Esophagus squamous epithelium (tissue), 5 donors: ENCODE data around the gene PNISR. TPM values are rescaled to one million over a fixed set of nuclear protein-coding genes. Genes with fewer than 3 reads are reported as not detected.

Source experiments
- DNase-seq: peaks from one replicate; lab custom pipeline; 2025; lab: John Stamatoyannopoulos, UW
- H3K27ac ChIP-seq, 4 donors: fragments of 200-600 bp; sonication (generic); one replicate each; pipeline ENCODE4 v1.5.1; 2016 to 2019; ENCODE audit warnings: mild to moderate bottlenecking in 1 of 4
- H3K27me3 ChIP-seq, 4 donors: fragments of 200-600 bp; sonication (generic); 1 replicate in 3 of 4; 2 replicates in 1 of 4; pipeline versions ENCODE4 v1.5.1 to v1.6.0; 2017 to 2021; ENCODE audit warnings: antibody characterized with exemption in 1 of 4
- H3K36me3 ChIP-seq, 3 donors: fragments of 200-600 bp; sonication (generic); one replicate each; pipeline ENCODE4 v1.5.1; 2016 to 2019
- H3K4me1 ChIP-seq, 3 donors: fragments of 200-600 bp; sonication (generic); one replicate each; pipeline ENCODE4 v1.5.1; 2017 to 2019
- H3K4me3 ChIP-seq, 4 donors: fragments of 200-600 bp; sonication (generic); 1 replicate in 3 of 4; 2 replicates in 1 of 4; pipeline ENCODE4 v1.5.1; 2016 to 2019; ENCODE audit warnings: mild to moderate bottlenecking in 2 of 4, moderate library complexity in 1 of 4
- H3K9me3 ChIP-seq, 3 donors: fragments of 200-600 bp; sonication (generic); one replicate each; pipeline ENCODE4 v1.5.1; 2016 to 2019
- POLR2A ChIP-seq, 4 donors: fragments of 450-650 bp; IDR thresholded peaks; one replicate each; pipeline ENCODE4 v1.6.1; 2017; ENCODE audit warnings: antibody characterized with exemption in 4 of 4, mild to moderate bottlenecking in 4 of 4, moderate library complexity in 3 of 4
- WGBS, 2 donors: methylation state at CpG; one replicate each; pipeline ENCODE4 v1.1.5; 2018; 5-methylcytosine and 5-hydroxymethylcytosine counted together
- intact Hi-C: fragments of 100-400 bp; cut with DNase I; formaldehyde crosslinking; loops from one replicate; pipeline ENCODE4 v1.15.0; 2022
- total RNA-seq, 4 donors: library from RNA; depleted of rRNA; stranded (reverse); fragments of >200 nt; gene quantifications; one replicate each; pipeline ENCODE4 v1.1.0, GENCODE V29; 2016
- TF ChIP-seq, protein P1 (sequence below), 6 experiments: fragments of 450-650 bp in 4 of 6; fragments of 200-600 bp in 2 of 6; sonication (generic) in 2 of 6; IDR thresholded peaks; one replicate each; pipeline ENCODE4 v1.5.1; 2016 to 2019; ENCODE audit warnings: antibody characterized with exemption in 6 of 6, mild to moderate bottlenecking in 4 of 6, moderate library complexity in 4 of 6
- donor health status: DM: yes; HTN: yes; CAD: no.

PNISR gene
- total RNA-seq, 4 donors from 2014 or later, result 24.3 to 118 (median 47.4) TPM

DNA sequence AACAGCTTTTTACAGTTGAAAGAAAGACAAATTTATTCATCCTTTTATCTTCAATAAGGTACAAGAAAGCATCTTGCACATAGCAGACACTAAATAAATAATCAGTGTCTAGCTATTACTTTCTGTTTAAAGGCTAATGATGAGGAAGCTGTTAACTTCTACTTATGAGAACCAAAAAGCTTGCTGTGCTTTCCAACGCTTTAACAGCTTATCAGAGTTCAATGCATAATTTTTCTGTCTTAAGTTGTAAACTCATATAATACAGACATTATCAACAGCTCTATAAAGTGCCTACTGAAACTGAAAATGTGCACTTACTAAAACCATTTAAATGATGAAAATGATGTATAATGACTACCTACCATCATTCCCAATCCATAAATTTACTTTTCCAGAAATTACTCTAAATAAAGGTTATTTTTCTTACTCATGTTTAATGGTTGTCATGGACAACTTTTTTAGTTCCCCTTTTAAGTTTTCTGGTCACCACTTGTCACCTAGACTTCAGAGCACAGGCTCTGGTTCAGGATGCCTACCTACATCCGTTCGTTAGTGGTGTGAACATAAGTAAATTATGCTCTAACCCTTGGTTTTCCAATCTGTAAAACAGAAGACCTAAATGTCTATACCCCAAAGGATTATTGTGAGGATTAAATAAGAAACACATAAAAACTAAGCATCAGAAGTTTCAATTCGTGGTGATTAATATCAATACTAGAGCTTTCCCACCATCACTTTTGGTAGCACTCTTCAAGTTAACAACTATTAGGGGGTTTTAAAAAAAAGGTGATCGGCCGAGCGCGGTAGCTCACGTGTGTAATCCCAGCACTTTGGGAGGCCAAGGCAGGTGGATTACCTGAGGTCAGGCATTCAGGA lies 8.0 kb downstream of the PNISR start:
- peaks cover 0 to 91% (median 18%) of the 10 kb centered on the region in 3 donors for H3K4me1 ChIP-seq
- intact Hi-C loops, result no loop called here
- 69 to 82% methylated on average over 9 of the region's 9 CpGs for WGBS, 2 donors
- H3K9me3 ChIP-seq, result no peaks in the 10 kb centered on the region
- DNase-seq, result no peak
- H3K36me3 ChIP-seq, result peaks cover 0 to 30% (median 0%) of the 10 kb centered on the region in 3 donors
- no peaks in the 10 kb centered on the region for H3K27me3 ChIP-seq
- H3K27ac ChIP-seq, result no peak overlapping the region
- TF ChIP-seq, protein P1, sequence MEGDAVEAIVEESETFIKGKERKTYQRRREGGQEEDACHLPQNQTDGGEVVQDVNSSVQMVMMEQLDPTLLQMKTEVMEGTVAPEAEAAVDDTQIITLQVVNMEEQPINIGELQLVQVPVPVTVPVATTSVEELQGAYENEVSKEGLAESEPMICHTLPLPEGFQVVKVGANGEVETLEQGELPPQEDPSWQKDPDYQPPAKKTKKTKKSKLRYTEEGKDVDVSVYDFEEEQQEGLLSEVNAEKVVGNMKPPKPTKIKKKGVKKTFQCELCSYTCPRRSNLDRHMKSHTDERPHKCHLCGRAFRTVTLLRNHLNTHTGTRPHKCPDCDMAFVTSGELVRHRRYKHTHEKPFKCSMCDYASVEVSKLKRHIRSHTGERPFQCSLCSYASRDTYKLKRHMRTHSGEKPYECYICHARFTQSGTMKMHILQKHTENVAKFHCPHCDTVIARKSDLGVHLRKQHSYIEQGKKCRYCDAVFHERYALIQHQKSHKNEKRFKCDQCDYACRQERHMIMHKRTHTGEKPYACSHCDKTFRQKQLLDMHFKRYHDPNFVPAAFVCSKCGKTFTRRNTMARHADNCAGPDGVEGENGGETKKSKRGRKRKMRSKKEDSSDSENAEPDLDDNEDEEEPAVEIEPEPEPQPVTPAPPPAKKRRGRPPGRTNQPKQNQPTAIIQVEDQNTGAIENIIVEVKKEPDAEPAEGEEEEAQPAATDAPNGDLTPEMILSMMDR (IDR thresholded peaks at IDR 0.05), result no peak
- TF ChIP-seq POLR2A (IDR thresholded peaks at IDR 0.05), result no peak
- H3K4me3 ChIP-seq, result no peak overlapping the region

DNA sequence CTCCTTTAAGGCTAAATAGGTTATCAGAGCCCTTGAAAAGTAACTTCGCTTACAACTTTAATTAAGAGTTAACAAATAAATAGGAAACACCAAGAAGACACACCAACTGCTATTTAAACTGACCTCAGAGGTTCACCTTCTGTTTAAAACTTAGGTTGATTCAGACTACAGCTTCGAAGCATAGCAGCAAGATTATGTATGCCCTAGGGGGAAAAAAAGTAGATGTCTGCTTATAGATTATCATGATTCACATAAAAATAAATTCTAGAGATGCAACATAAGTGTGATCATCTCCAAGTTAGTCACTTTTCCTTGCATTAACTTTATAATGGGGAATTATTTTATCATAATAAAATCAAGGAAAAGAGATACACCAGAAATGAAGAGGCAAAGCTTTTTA lies 8.9 kb downstream of the PNISR start:
- DNase-seq, result no peak
- 46 to 71% methylated on average over 2 of the region's 2 CpGs for WGBS, 2 donors
- Histone ChIP-seq H3K36me3 (peaks cover 0 to 32% (median 0%) of the 10 kb centered on the region in 3 donors), H3K4me3 (no peak overlapping the region), H3K9me3 (no peaks in the 10 kb centered on the region), H3K27me3 (no peaks in the 10 kb centered on the region), H3K27ac (no peak overlapping the region), H3K4me1 (peaks cover 0 to 91% (median 16%) of the 10 kb centered on the region in 3 donors)
- intact Hi-C loops, result no loop called here
- no peak for TF ChIP-seq POLR2A (IDR thresholded peaks at IDR 0.05)
- TF ChIP-seq, protein P1 (IDR thresholded peaks at IDR 0.05), result no peak

DNA sequence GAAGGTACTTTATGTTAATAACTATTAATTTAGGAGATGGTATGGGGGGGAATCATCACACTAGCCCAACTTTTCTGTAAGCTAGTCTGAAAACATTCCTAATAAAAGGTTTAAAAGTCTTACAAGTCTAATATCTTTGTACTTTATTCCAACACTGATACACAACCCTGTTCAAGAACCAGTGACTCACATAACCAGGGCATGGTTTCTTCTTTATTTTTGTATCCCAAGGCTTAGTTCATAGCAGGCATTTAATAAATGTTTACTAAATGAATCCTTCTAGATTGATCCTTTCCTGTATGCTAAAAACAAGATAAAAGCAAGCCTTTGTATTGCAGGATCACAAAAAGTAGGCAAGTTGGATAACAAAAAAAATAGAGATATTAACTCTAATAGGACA lies 9.7 kb downstream of the PNISR start:
- Histone ChIP-seq H3K9me3 (no peaks in the 10 kb centered on the region), H3K4me1 (peaks cover 0 to 83% (median 16%) of the 10 kb centered on the region in 3 donors), H3K27ac (no peak overlapping the region), H3K4me3 (no peak overlapping the region), H3K36me3 (peaks cover 0 to 40% (median 0%) of the 10 kb centered on the region in 3 donors), H3K27me3 (no peaks in the 10 kb centered on the region)
- DNase-seq, result no peak
- intact Hi-C loops, result no loop called here
- TF ChIP-seq, protein P1 (IDR thresholded peaks at IDR 0.05), result no peak
- TF ChIP-seq POLR2A (IDR thresholded peaks at IDR 0.05), result no peak

DNA sequence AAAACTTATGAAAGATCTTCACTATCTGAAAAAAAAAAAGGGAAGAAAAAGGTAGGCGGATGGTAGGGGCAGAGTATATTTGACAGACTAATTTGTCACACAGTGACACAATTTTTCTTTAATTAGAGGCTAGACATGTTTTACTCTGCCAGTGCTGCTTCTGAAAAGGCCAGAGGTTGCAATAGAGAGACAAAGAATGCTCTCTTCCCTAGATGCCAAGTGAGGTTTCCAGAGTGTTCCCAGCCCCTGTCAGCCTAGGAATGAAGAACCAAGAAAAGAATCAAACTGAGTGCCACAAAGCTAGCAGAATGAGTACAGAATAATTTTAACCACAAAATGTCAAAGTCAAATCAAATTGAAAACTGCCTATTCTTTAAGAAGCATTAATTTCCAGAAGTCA lies 13.0 kb downstream of the PNISR start:
- H3K4me1 ChIP-seq, result peaks cover 0 to 57% (median 11%) of the 10 kb centered on the region in 3 donors
- no peaks in the 10 kb centered on the region for H3K27me3 ChIP-seq
- no peak for TF ChIP-seq POLR2A (IDR thresholded peaks at IDR 0.05)
- TF ChIP-seq, protein P1 (IDR thresholded peaks at IDR 0.05), result no peak
- no peak overlapping the region for H3K4me3 ChIP-seq
- no peak for DNase-seq
- no peak overlapping the region for H3K27ac ChIP-seq
- intact Hi-C loops, result no loop called here
- H3K36me3 ChIP-seq, result peaks cover 0 to 74% (median 11%) of the 10 kb centered on the region in 3 donors
- no peaks in the 10 kb centered on the region for H3K9me3 ChIP-seq
- WGBS, 2 donors, result 70 to 73% methylated on average over 1 of the region's 1 CpG

DNA sequence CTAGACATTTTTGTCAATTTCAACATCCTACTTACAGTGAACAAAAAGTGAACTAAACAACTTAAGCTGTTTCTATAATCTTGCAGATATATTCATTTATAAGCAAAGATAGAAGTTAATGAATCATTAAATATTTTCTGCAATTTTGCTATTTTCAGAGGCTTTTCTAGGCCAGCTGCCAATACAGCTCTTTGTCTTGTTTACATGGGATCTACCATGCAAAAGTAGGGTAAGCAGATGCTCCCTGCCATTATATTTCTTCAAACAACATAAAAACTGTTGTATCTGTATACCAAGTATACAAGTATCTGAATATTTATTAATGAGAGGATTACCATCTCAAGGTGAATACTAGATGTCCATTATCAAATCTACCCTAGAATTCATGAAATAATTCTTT lies 15.4 kb downstream of the PNISR start:
- TF ChIP-seq, protein P1 (IDR thresholded peaks at IDR 0.05), result no peak
- no peak for TF ChIP-seq POLR2A (IDR thresholded peaks at IDR 0.05)
- DNase-seq, result no peak
- Histone ChIP-seq H3K4me3 (no peak overlapping the region), H3K4me1 (peaks cover 0 to 33% (median 0%) of the 10 kb centered on the region in 3 donors), H3K36me3 (peaks cover 4 to 98% (median 31%) of the 10 kb centered on the region in 3 donors), H3K9me3 (no peaks in the 10 kb centered on the region), H3K27ac (no peak overlapping the region), H3K27me3 (no peaks in the 10 kb centered on the region)
- intact Hi-C loops, result no loop called here
